HG03460 (cell line): ENCODE data around the gene CST4.
"Not testable (repeated sequence)": the region's sequence is repeated elsewhere in the genome, so short reads cannot be mapped to it uniquely, and the experiment has no call there.

ENCODE experiments used
- ATAC-seq: cut with Tn5 transposase; IDR thresholded peaks from one replicate; pipeline ENCODE4 v1.9.1; 2021; ENCODE audit not compliant: unreplicated experiment

The CST4 gene

GRCh38 chr20:23688684-23689398 lies at the start of gene CST4:
CST4 (minus strand) TSS chr20:23689038; CDS start chr20:23688969, 69 bp downstream.
- ATAC-seq: not testable (repeated sequence)

GRCh38 chr20:23735391-23735790 lies 46.6 kb upstream of the CST4 start:
- ATAC-seq: not testable (repeated sequence)

- ATAC-seq: not testable (repeated sequence)
Measured at GRCh38 chr20:23734949-23735348, 46.1 kb upstream of the CST4 start.

GRCh38 chr20:23734440-23734839 lies 45.6 kb upstream of the CST4 start:
- ATAC-seq: not testable (repeated sequence)

- no peak for ATAC-seq
Measured at GRCh38 chr20:23727016-23727415, 38.2 kb upstream of the CST4 start.

- no peak for ATAC-seq
Measured at GRCh38 chr20:23725102-23725501, 36.3 kb upstream of the CST4 start.

GRCh38 chr20:23723659-23724307 lies 34.9 kb upstream of the CST4 start:
- ATAC-seq: peak; percentile 74

GRCh38 chr20:23722851-23723250 lies 34.0 kb upstream of the CST4 start:
- ATAC-seq: not testable (repeated sequence)

- ATAC-seq: no peak
Measured at GRCh38 chr20:23721962-23722361, 33.1 kb upstream of the CST4 start.

GRCh38 chr20:23719351-23719750 lies 30.5 kb upstream of the CST4 start:
- ATAC-seq: not testable (repeated sequence)

GRCh38 chr20:23711778-23712177 lies 22.9 kb upstream of the CST4 start:
- not testable (repeated sequence) for ATAC-seq

GRCh38 chr20:23710771-23711170 lies 21.9 kb upstream of the CST4 start:
- no peak for ATAC-seq

GRCh38 chr20:23705895-23706294 lies 17.1 kb upstream of the CST4 start:
- ATAC-seq: no peak

GRCh38 chr20:23702021-23702420 lies 13.2 kb upstream of the CST4 start:
- ATAC-seq: no peak

- ATAC-seq: no peak
Measured at GRCh38 chr20:23700931-23701330, 12.1 kb upstream of the CST4 start.

GRCh38 chr20:23697947-23698346 lies 9.1 kb upstream of the CST4 start:
- no peak for ATAC-seq

GRCh38 chr20:23695068-23695395 lies 6.2 kb upstream of the CST4 start:
- not testable (repeated sequence) for ATAC-seq

- not testable (repeated sequence) for ATAC-seq
Measured at GRCh38 chr20:23694178-23695067, 5.6 kb upstream of the CST4 start.

GRCh38 chr20:23692725-23693619 lies 4.1 kb upstream of the CST4 start:
- ATAC-seq: not testable (repeated sequence)

GRCh38 chr20:23691675-23692074 lies 2.8 kb upstream of the CST4 start:
- ATAC-seq: no peak

GRCh38 chr20:23690581-23690980 lies 1.7 kb upstream of the CST4 start:
- no peak for ATAC-seq
